Measurements from ENCODE around the gene OPA1.

The OPA1 gene

DNA sequence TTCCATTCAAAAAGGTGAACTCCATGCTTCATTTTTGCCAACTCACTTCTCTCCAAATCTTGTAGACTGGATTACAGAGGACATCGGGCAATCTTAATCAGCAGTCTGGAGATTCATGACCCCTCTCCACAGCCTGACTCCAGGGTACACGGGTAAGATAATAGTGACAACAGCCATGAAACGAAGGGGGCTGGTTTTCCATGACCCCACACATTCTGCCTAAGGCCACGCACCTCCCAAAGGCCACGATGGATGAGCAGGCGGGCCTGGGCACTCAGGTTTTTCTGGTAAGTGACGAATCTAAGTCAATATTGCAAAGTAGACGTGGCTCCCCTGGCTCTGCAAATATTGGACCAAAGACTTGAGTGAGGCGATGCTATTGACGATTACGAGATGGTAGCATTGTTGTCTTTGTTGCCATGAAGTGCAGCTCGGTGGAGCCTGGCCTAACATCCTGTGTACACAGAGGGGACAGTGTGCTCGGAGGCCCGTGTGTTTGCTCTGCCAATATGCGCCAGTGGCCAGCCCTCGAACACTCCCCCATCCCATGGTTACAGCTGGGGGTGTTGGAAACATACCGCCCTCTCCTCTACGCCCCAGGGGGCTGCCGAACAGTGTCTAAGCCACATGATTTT is 119.1 kb downstream of the OPA1 start:
- DNase-seq = no peak

DNA sequence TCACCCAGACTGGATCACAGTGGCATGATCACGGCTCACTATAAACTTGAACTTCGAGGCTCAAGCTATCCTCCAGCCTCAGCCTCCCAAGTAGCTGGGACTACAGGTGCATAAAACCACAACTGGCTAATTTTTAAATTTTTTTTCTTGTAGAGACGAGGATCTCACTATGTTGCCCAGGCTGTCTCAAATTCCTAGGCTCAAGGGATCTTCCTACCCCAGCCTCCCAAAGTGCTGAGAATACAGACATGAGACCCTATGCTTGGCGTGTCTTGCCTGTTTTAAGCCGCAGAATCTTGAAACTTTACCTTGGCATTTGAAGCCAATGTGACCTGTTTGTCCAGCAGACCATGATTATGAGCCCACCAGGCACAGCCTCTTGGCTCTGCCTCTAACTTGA is 119.9 kb downstream of the OPA1 start:
- DNase-seq = no peak

DNA sequence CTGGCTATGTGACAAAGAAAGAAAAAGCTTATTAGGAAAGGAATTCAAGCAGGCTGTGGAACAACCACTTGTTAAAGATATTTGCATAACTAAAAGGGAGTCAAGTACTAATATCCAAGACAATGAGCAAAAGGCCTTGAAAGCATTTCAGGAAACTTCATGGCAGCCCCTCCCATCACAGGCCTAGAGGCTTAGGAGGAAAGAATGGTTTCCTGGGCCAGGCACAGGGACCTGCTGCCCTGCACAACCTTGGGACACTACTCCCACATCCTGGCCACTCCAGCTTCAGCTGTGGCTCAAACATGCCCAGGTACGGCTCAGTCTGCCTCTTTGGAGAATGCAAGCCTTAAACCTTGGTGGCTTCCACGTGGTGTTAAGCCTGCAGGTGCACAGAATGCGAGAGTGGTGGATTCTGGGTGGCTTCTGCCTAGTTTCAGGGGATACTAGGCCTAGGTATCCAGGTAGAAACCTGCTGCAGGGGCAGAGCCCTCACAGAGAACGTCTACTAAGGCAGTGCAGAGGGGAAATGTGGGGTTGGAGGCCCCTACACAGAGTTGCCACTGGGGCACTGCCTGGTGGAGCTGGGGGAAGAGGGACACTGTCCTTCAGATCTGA is 121.6 kb downstream of the OPA1 start:
- no peak for DNase-seq

DNA sequence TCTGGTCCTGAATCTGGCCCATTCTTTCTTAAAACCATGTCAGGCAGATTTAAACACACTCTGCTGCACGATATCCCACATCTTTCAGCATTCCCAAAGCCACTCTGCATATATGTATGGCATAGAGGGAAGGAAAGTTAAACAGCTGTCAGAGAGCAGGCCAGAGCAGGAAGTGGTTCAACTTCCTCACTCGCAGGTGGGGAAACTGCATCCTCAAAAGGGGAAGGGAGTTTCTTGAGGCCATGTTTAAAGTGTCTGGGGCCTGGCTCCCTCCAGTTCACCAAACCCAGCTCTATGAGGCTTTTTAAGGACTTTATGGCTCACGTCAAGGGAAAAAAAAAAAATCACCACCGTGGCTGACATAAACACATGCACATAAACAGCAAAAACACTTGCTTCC is 123.1 kb downstream of the OPA1 start:
- peak; percentile 37 for DNase-seq

DNA sequence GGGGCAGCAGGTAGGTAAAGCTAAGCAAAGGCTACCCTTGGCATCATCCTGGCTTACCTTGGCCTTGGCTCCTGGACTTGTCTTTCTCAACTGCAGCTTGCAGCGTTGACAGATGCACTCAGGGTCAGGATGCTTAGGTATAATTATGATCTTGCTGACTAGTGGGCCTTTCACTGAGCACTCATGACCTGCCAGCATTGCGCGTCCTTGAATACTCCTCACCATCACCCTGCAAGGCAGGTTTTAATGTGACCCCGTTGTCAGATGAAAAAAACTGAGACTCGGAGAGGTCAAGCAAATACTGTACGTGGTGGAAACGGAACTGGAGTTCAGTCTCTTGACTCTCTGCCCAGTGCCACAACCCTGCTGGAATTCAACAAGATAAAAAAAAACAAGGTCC is 126.7 kb downstream of the OPA1 start:
- no peak for DNase-seq

DNA sequence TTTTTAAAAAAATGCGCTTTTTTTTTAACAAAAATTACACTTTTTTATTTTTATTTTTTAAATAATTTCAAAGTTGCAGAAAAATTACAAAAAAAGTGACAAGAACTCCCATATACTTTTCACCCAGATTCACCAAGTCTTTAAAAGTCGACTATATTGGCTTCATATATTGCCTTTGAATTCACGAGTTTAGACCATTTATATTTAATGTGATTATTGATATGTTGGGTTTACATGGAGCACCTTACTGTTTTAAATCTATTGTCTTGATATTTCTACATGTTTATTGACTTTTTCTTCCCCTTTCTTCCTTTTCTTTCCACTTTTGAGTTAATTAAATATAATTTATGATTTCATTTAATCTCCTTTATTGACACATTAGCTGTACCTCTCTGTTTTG is 127.2 kb downstream of the OPA1 start:
- DNase-seq = no peak

DNA sequence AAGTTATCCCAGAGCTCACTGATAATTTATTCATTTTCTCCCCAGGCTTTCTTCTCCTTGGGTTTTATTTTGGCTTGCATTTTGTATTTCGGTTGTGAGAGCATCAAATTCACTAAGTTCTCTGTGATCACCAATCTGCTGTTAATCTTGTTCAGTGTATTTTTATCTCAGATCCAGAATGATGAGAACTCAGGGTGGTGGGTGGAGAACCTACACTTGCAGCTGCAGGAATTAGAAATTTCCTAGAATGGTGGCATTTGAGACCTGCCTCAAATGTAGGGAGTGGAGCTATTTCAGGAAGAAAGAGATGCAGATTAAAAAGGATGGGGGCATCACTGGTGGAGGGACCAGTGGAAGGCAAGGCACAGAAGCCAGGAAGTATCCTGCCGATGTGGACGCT is 129.6 kb downstream of the OPA1 start:
- no peak for DNase-seq

DNA sequence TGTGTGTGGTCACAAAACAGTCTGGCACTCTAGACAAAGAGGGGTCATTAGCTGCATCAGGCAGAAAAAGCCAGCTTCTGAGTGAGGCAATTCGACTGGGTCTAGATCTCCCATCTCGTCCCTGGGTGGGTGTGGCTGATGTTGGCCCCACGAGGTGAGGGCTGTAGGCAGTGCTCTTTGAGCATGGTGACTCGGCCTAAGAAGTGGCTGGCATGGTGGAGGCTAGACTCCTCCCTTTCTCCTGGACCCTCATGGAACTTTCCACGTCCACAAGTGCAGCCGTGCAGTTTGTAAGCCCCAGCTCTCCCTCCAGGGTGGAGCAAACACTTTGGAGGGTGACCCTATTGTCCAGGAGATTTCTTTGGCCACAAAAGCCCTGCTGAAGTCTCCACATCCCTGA is 134.1 kb downstream of the OPA1 start:
- DNase-seq = no peak

DNA sequence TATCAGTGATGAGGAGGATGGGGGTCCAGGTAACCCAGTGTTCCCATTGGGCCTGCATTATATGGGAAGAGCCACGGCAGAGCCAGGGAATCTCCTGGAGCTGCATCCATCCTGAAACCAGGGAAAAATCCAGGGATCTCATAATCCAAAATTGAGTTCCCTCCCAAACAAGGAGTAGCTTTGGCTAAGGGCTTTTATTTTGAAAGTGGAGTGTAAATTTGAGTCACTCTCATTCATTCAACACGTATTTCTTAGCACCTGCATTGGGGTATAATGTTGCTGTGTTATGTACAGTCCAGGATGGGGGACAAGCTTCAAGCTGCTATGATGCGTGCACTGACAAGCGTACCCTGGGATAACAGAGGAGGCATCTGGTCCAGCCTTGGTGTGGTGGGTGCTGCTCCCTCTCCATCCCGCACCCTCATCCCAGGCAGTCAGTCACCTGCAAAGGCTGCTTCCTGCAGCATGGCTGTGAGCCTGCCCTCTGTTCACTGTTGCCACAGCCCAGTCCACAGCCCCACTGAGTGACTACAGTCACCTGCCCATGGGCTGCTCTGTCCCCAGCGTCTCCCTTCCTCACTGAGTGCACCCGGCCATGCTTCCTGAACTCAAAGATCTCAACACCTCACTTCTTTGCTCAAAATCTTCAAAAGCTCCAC is 135.6 kb downstream of the OPA1 start:
- DNase-seq = no peak

DNA sequence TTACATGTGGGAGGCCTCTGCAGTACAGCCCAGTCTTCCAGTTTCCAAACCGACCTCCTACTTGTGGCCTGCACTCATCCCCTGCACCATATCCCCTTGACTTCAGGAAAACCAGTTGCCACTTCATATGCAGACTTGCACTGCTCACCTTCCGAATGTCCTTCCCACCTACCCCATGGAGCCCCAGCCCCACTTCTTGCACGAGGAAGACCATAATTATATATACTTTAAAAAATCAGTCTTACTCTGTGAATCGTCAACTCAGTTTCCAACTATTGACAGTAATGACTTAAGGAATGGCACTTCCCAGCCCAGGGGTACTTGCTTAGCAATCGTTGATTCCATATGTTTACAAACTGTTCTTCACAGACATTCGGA is 136.1 kb downstream of the OPA1 start:
- DNase-seq = no peak

DNA sequence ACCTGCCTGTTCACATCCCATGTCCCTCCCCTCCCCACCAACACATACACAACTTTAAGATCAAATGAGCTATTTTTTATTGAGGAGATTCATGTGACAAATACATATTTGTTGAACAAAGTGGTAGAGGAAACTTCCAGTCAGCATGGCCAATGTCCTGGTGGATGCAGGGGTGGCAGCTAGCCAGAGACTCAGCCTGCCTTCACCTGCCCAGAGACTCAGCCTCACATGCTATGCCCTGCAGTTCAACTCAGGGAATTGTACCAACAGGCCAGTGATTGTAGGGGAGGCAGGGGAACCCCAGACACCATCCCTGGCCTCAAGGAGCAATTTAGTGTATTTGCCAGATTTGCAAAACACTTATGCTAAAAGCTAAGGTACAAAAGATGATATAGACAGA is 136.6 kb downstream of the OPA1 start:
- DNase-seq = no peak

DNA sequence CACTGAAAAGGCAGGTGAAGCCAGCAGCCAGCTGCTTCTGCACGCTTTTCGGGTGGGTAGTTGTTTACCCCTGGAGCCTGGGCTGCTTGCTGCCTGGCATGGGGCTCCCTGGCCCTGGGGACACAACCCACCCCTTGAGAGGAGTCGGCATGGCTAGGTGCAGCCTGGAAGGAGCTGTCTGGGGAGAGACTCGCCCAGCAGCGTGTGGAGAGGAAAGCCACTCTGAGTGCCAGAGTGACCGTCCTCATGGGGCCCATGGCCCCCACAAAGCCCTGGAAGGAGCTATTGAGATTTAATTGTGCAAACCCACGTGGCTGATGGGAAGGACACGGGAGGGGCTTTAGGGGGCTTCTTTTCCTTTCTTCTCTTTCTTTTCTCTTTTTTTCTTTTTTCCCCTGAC is 137.5 kb downstream of the OPA1 start:
- no peak for DNase-seq

DNA sequence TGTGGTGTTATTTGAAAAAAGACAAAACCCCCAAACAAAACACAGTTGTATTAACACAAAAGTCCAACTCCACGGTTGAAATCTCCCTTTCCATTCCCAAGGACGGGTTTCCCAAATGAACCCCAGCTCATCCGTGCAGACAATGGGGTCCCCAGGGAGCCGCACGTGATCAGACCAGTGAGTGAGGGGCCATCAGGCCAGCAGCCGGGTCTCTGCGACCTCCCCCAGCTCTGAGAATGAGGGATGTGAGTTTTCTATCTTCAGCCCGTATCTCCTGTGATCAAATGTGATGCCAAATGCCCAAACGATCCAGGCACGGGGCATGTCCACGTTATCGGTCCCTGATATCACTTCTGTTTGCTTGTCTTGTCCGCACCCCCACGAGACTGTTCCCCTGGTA is 138.0 kb downstream of the OPA1 start:
- no peak for DNase-seq

DNA sequence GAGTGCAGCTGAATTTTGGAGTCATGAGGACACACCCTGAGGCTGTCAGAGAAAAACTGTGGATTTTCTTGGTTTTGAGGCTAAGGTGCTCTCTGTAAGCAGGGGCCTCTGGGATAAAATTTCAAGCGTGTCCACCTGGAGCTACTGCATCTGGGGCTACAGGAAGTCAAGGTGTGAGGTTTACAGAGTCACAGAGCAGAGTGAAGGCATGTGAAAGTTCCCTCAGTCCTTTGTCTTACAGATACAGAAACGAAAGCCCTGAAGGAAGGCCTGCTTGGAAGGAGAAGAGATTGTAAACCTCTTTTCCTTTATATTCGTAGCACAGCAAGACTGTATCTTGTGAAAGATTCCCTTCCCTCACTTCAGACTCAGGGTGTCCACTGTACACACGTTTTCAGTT is 138.6 kb downstream of the OPA1 start:
- DNase-seq = no peak

DNA sequence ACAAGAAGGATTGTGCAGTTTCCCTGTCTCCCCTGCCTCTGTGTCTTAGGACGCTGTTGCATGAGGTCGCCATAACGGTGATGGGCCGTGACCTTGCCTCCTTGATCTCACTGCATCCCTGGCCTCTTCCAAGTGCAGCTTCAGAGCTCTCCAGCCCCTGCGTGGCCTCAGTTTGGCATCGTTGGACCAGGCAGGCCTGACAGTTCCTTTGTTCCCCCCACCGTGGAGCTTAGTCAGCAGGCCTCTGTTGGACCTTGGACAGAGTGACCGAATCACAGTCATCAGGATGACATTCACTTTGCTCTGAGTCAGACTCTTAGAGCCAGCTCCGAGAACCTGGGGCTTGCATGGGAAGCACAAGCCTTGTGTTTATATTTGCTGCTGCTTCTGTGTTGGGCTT is 139.4 kb downstream of the OPA1 start:
- no peak for DNase-seq

DNA sequence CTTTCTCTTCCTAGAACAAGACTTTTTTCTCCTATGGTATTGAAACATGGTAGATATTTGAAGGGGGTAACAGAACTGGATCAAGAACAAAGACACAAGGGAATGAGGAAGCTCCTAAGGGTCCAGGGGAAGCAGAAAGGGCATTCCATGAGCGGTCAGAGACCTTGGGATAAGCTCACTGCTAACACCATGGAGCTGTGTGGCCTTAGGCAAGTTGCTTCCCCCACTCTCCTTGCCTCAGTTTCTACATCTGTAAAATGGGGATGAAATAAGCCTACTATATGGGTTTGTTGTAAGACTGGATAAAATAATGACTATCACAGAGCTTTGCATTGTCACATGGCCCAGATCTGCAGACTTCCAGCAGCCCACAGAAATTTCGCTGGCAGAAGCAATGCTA is 139.8 kb downstream of the OPA1 start:
- no peak for DNase-seq

DNA sequence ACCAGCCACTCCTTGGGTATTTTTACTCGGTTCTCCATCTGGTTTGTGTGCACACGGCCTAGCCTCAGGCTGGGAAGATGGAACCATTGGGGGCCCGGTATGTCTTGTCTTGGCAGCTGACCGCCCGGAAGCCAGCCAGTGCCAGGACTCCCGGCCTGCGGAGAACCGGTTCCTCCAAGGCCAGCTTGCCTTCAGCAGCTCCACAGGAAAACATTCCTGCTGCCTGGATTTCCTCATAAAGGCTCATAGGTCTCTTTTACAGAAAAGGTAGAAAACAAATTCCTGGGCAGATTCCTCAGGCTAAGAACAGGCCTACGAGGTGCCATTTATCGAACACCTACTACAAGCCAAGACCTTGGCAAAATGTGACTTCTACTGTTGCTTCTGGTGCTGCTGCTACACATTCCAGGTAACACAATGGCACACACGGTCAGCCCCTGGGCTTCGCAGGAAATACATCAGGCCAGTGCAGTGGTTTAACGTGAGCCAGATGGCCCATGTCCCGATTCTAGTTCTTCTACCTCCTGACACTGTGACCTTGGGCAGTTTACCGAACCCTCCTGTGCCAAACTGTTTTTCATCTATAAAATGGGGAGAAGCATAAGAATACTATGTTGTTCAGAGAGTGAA is 141.8 kb downstream of the OPA1 start:
- no peak for DNase-seq

DNA sequence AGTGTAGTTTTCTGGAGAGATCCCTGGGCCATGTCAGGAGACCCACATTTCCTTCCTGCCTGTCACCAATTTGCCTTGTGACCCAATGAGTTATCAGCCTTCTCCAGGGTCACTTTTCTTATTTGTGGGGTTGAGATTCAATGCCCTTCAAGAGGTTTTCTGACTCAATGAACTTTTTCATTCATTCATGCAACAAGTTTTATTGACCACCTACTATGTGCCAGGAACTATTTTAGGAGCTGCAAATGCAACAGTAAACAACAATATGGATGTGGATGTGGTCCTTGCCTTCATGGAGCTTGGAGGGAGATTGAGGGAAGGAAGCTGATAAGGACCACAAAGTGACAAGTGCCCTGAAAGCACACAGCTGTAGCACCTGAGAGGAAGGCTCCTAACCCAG is 142.8 kb downstream of the OPA1 start:
- no peak for DNase-seq

DNA sequence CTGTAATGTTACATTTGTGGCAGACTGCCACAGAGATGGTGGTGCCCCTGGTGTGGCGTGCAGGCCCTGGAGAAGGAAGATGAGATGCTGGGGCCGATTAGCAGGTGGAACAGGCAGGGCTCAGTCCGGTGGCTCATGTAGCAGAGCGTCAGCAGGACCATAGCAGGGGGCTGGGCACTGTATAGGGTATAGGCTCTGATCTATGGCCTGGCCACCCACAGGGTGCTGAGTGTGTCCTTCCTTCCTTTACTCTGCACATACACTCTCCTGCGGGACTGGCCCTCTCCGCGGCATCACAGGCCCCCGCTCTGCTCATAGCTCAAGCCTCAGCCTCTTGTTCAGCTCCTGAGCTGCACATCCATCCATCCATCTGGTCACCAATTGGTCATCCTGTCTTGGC is 143.6 kb downstream of the OPA1 start:
- DNase-seq = no peak

DNA sequence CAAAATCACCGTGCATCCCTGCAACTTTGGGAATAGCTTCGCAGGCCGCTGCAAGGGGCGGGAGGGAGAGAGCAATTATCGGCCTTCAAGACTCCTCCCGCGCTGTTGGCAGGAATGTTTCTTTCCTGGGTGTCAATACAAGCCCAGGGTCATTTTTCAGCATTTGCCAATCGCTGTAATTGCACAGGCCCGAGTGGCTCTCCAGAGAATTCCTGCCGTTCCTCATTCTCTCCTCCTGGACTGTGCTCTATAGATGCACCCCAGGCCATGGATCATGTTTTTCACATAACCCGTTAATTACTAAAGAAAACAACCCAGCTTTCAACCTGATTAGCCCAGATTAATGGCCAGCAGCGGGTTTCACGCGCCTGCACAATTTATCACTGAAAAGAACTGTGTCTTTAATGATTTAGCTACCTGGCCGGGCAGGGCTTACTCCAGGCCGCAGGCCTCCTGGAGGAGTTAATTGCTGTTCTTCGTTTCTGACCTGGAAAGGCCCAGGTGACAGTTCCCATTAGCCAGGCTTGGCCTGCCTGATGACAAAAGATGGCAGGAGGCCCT is 144.3 kb downstream of the OPA1 start:
- DNase-seq = no peak

DNA sequence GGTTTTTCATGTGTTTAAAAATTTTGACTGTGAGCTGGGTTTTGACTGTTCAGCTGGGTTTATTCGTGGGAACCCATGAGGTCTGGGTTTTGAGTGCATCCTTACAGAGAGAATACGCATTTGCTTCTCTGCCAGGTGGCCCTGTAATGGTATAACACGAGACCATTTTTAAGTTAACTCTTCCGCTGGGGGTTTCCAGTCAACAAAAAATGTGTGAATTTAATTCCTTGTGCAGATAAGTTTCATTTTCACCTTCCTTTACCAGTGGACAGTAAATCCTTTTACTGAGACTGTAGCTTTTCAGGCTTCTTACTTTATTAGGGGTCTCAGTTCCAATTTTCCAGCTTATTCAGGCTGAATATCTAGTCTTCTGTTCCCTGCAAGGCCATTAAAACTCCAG is 149.6 kb downstream of the OPA1 start:
- no peak for DNase-seq

DNA sequence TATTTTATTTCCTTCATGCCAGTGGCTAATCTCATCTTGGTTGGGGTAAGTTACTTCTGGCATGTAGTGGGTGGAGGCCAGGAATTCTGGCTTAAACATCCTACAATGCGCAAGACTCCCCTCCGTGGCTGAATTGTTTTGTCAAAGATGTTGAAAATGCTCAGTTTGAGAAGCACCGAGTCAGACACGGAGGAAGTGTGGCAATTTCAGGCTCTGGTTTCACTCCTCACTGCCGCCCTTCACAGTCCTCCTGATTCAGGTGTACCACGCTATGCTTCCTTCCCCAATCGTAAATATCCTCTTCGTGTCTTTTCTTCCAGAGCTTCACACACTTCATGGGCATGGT is 150.7 kb downstream of the OPA1 start:
- DNase-seq = no peak

DNA sequence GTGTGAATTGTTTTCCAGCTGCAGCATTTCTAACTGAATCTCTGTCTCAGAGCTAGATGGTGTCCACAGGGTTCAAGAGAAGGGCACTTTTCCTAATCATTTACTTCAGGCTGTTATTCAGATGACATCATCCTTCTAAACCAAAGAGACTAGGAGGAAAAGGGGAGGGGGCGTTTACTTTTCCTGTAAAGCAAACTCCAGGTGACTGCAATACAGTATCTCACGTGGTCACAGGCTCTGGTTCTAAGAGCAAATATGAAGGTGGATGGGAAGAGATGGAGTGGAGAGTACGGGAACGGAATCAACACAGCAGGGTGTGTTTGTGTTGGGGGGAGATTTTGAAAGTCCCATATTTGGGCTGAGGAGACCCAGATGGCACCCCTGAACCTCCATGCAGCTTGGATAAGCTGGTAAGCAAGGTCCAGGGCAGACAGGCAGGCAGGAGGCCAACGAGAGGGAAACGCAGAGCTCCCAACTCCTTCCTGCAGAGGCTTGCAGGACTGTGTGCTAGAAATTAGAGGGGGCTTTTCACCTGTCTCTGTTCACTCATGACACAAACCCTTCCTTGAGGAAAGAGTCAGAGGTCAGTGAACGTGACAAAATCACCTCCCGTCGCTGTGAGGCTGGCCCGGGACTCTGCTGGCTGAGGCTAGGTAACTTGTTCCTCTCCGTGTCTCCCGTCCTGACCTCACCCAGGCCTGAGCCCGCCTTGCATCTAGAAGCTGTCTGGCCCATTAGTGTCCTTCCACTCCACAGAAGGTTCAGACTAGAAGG is 151.2 kb downstream of the OPA1 start:
- no peak for DNase-seq

All from GF-D8 (cell line).